Stomach (tissue), 4 donors: ENCODE measurements around the gene MAML1.

ENCODE experiments used
- CTCF ChIP-seq, 7 experiments: fragments of 450-650 bp in 4 of 7; fragments of 200-600 bp in 3 of 7; sonication (generic) in 3 of 7; IDR thresholded peaks; one replicate each; pipeline ENCODE4 v1.5.1; 2016 to 2019; ENCODE audit warnings: antibody characterized with exemption in 7 of 7, control low read depth in 2 of 7, mild to moderate bottlenecking in 1 of 7
- EP300 ChIP-seq: sonication (generic); formaldehyde crosslinking; IDR thresholded peaks from one replicate; pipeline ENCODE4 v1.6.1; 2017; ENCODE audit warnings: antibody characterized with exemption
- POLR2A ChIP-seq, 4 donors: fragments of 450-650 bp; IDR thresholded peaks; one replicate each; pipeline ENCODE4 v1.6.1; 2016; ENCODE audit warnings: antibody characterized with exemption in 4 of 4, control low read depth in 2 of 4, mild to moderate bottlenecking in 1 of 4, moderate library complexity in 1 of 4
- POLR2AphosphoS5 ChIP-seq, 3 donors: sonication (generic); formaldehyde crosslinking; IDR thresholded peaks; one replicate each; pipeline ENCODE4 v1.6.1; 2016; ENCODE audit warnings: antibody characterized with exemption in 3 of 3

GRCh38 chr5:179773686-179774040, 41.0 kb downstream of the MAML1 start:
- TF ChIP-seq POLR2A (IDR thresholded peaks at IDR 0.05) (no peak), CTCF (IDR thresholded peaks at IDR 0.05) (no peak), EP300 (no peak), POLR2AphosphoS5 (IDR thresholded peaks at IDR 0.05) (no peak)
